T47D (cell line): ENCODE data around the gene MPDU1.
"Not testable (repeated sequence)": the region's sequence is repeated elsewhere in the genome, so short reads cannot be mapped to it uniquely, and the experiment has no call there.

Source experiments
- DNase-seq, 2 experiments: peaks; one replicate each; pipeline versions ENCODE4 v3.0.0 to v3.0.0-alpha.2; 2011 to 2012; ENCODE audit warnings: low read depth in 1 of 2, low spot score in 1 of 2
- JUND ChIP-seq: IDR thresholded peaks from 2 replicates; pipeline ENCODE4 v1.6.1; 2012; ENCODE audit warnings: low read depth
- in situ Hi-C: cut with HindIII; loops from 2 replicates; pipeline ENCODE4 v1.10.0; 2016; ENCODE audit warnings: low sequenced_read_pairs, low pct_unique_long_range_greater_than_20kb

The MPDU1 gene

GRCh38 chr17:7590743-7591142 lies 7.1 kb downstream of the MPDU1 start:
- in situ Hi-C loops: no loop called here
- DNase-seq: no peak
- TF ChIP-seq JUND: no peak

- in situ Hi-C loops: no loop called here
- no peak for TF ChIP-seq JUND
- no peak for DNase-seq
Measured at GRCh38 chr17:7591596-7591995, 7.9 kb downstream of the MPDU1 start.

GRCh38 chr17:7592422-7593021 lies 8.9 kb downstream of the MPDU1 start:
- in situ Hi-C loops: no loop called here
- TF ChIP-seq JUND: no peak
- DNase-seq: no peak

GRCh38 chr17:7593296-7593695 lies 9.6 kb downstream of the MPDU1 start:
- in situ Hi-C loops: no loop called here

GRCh38 chr17:7597561-7597960 lies 13.9 kb downstream of the MPDU1 start:
- in situ Hi-C loops, DNase-seq: not testable (repeated sequence)

More at GRCh38 chr17:7593296-7593695, 9.6 kb downstream of the MPDU1 start:
- no peak for TF ChIP-seq JUND
- no peak for DNase-seq

- no peak for TF ChIP-seq JUND
- DNase-seq: no peak
- in situ Hi-C loops: no loop called here
Measured at GRCh38 chr17:7606280-7606679, 22.6 kb downstream of the MPDU1 start.

GRCh38 chr17:7610641-7611040 lies 27.0 kb downstream of the MPDU1 start:
- in situ Hi-C loops: no loop called here
- no peak for TF ChIP-seq JUND
- no peak for DNase-seq

- no peak for TF ChIP-seq JUND
- in situ Hi-C loops: no loop called here
- DNase-seq: no peak
Measured at GRCh38 chr17:7611635-7612293, 28.1 kb downstream of the MPDU1 start.

- DNase-seq: no peak
- no peak for TF ChIP-seq JUND
- in situ Hi-C loops: no loop called here
Measured at GRCh38 chr17:7612294-7612640, 28.6 kb downstream of the MPDU1 start.

GRCh38 chr17:7613769-7614424 lies 30.2 kb downstream of the MPDU1 start:
- in situ Hi-C loops: no loop called here
- DNase-seq: no peak
- no peak for TF ChIP-seq JUND

- no peak for TF ChIP-seq JUND
- peak; percentile 96 to 99 for DNase-seq
- in situ Hi-C loops: no loop called here
Measured at GRCh38 chr17:7614425-7615264, 31.0 kb downstream of the MPDU1 start, which contains the start of gene FXR2. Gene FXR2 (minus strand): TSS chr17:7614897. CDS start chr17:7614532, 365 bp downstream.

- no peak for DNase-seq
- TF ChIP-seq JUND: no peak
- in situ Hi-C loops: no loop called here
Measured at GRCh38 chr17:7615265-7615747, 31.7 kb downstream of the MPDU1 start.

- in situ Hi-C loops: no loop called here
- no peak for TF ChIP-seq JUND
- DNase-seq: no peak
Measured at GRCh38 chr17:7618608-7619007, 35.0 kb downstream of the MPDU1 start.
